Stimulated activated CD4-positive, alpha-beta T cell treated with anti-CD3 and anti-CD28 coated beads, TNF-alpha, amount 100 ng/mL, for 1 hour (primary cell): ENCODE measurements around the gene GJA3.

Experiments used
- DNase-seq, 3 donors: peaks; one replicate each; pipeline ENCODE4 v3.0.0-alpha.2; 2020; ENCODE audit warnings: low read depth in 3 of 3, low spot score in 1 of 3

GJA3 gene

DNA sequence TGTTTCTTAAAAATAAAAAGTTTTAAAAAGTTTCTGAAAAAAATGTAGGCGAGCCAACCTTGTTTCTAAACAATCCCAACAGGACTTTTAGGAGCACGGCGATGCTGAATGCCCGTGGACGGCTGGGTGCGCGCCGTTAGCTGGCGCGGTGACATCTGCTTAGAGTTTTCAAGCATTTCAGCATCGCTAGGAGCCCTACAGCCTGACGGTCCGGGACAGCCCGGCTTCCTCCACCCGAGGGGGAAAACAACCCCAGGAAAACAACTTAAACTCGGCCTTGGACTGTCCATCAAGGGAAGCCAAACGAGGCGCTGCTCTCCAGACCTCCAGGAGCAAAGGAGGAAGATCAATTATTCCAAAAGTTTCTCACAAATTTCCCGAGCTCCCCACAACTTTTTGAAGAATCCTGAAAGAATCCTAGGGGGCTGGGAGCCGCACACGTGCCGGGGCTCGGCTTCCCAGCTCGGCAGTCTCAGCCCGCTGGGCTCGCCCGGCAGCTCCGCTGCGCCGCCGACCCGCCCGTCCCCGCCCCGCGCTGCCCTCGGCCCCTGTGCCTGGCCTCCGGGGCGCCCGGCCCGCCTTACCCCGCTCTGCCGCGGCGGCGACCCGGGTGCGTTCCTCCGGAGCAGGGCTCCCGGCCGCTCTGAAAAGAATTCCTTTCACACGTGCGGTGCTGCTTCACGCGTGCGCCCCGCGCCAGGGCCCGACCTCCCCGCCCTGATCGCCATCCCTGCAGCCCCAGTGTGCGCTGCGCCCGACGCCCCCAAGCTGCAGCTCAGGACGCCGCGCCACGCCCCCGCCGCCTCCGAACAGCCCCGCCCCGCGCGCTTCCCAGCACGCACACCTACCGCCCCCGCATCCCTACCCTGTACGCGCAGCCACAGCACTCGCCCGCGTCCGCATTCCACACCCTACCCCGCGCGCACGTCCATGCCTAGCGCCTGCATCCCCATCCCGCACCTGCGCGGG is at the start of gene GJA3:
Gene GJA3 (minus strand): TSS at position 747 of the 969 bp plus-strand sequence. CDS start 17,764 bp downstream, outside the sequence.
- peak in 2 of 3 donors; percentile 22 to 42 for DNase-seq

DNA sequence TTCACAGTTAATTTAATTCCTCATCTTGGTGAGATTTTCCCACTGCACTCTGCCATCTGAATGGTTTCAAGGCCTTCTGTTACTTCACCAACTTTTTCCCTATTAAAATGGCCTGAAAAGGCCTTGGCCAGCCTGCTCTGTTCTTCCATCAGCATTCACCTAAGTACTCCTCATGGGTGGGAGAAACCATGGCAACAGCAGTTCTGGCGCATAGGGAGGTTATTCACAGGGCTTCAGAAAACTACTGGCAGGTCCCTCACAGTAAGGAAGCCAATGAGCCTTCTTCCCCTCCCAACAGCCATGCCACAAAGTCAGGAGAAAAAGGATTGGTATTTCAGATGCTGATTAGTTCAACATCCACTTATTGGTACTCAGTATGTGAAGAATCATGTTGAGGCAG is 49.1 kb upstream of the GJA3 start:
- no peak for DNase-seq

GRCh38 chr13:20206698-20207235 is 45.9 kb upstream of the GJA3 start:
- DNase-seq: no peak

- no peak for DNase-seq
These were observed 45.3 kb upstream of the GJA3 start for GRCh38 chr13:20206065-20206697.

DNA sequence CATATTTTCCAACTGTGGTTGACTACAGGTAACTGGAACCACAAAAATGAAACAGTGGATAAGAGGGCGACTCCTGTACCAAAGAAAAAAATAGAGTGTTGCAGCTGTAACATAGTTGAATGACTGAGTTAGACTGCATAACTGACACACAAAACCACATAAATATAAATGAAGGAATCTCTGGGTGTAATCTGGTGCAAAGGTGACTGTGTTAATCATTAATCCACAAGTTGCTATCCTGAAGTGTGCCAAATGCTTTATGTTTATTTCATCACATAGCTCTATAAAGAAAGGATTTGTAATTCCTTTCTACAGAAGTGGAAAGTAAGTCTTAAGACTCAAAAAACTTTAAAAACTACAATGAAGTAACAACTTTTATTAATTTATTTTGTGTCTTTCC is 37.9 kb upstream of the GJA3 start:
- no peak for DNase-seq

GRCh38 chr13:20197361-20197834 is 36.5 kb upstream of the GJA3 start:
- DNase-seq: no peak

DNA sequence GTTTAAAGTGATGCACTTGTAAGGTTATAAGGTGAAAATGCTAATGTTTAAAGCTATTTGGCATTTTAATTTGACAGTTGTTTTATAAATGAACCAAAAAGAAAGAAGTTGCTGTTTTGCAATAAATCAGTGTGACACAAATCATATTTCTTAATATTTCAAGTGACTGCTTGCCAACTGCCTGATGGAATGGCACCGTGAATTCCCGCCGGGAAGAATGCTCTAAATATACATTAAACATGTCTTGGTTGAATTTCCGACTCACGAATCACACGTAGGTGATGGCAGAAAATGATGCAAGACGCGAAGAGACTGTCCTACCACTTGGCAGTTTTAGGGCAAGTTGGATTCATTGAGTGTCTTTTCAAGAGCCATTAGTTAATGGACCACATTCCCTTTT is 34.9 kb upstream of the GJA3 start:
- no peak for DNase-seq

DNA sequence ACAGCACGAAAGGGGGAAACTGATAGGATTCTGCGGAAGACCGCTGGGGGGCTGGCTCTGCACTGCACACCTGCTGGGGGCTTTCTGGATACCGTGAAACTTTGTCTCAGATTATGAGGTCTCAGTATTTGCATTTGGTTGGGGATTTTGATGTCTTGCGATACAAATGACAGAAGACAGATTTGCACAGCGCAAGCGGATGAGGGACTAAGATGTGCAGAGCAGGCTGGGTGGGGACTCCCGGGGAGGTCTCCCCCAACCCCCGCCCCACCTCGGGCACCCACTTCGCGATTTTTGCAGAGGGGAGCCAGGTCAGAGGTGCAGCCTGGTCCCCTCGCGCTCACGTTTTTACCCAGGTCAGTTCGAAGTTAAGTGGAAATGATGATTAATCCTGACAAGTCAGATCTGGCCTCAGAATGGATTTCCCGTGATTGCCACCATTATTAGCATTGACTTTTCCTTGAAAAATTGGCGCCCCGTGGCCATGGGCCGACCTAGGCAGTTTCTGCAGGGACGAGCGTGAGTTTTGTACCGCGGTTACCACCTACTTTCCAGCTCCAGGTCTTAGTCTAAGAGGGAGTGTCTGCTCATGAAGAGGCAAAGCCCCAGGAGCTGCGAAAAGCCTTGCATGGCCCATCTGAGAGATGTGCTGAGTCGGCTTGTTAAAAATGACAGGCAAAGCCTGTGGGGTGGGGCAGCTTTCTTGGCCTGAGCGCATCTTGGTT is 33.2 kb upstream of the GJA3 start:
- DNase-seq: no peak

DNA sequence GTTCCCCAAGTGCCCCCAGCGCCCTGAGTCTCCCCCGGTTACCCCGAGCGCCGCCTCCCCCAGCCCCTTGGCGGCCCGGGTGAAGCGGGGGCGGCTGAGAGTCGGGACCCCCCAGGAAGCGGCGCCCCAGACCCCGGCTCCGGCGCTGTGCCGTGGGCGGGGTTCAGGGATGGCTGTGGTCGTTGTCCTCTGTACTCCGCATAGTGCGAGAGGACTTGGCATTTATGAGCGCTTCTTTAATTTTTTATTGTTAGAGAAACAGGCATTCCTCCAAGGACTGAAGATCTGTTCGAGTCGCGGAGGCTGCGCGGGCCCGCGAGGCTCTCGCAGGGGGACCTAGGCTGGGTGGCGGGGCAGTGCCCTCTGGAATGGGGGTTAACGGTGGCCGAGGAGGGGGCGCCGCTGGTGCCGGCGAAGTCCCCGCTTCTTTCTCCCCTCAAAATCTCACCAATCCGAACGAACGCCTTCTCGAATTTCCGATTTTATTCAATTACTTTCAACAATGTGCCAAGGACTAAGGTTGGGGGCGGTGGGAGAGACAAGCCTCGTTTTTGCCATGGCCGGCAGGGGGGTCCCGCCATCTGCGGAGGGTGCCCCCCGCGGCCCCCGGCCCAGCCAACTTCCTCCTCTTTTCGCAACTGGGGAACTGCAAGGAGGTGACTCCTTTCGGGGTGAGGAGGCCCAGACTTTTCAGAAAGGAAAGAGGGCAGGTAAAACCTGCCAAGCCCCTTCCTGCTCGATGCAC is 32.5 kb upstream of the GJA3 start:
- DNase-seq: no peak

DNA sequence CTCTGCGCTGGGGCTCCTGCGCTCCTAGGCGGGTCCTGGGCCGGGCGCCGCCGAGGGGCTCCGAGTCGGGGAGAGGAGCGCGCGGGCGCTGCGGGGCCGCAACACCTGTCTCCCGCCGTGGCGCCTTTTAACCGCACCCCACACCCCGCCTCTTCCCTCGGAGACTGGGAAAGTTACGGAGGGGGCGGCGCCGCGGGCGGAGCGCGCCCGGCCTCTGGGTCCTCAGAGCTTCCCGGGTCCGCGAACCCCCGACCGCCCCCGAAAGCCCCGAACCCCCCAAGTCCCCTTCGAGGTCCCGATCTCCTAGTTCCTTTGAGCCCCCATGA is 31.9 kb upstream of the GJA3 start, which contains the start of gene GJB2:
Gene GJB2 (minus strand): TSS at position 103 of the 326 bp plus-strand sequence. CDS start 3,357 bp downstream, outside the sequence.
- no peak for DNase-seq

GRCh38 chr13:20192158-20192835 is 31.4 kb upstream of the GJA3 start:
- no peak for DNase-seq

- no peak for DNase-seq
These were observed 30.7 kb upstream of the GJA3 start for GRCh38 chr13:20191311-20192157.

DNA sequence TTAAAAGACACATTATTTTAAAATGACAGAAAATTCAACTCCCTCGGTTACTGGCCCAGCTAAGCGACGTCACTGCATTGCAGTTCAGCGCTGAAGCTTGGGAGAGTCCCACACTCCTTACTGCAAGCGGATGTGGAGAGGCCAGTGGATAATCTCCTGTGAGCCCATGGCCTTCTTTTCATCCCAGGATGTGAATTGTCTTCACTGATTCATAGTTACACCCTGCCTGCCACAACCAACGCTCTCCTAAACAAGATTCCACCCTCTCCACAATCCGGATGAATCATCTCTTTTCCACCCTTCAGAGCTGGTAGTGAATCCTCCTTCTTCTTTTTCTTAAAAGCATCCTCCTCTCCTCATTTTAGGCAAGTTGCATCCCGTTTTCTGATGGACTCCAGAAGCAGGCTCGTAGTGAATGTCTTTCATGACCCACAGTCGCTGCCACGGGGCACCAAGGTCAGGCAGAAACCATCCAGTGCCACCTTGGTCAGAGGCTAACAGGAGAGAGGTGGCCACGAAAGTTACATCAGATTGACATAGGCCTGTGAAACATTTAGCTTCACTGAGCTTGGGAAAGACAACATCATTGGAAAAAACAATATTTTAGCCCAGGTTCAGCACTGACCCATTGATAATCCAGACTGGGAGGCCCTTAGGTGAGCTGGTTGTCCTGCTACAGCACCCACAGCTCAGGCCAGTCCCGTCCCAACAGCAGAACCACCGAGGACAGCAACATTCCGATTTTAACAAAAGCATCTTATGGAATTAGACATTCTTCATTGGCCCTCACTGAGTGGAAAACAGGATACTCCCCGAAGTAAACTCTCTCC is 29.8 kb upstream of the GJA3 start:
- DNase-seq: no peak

DNA sequence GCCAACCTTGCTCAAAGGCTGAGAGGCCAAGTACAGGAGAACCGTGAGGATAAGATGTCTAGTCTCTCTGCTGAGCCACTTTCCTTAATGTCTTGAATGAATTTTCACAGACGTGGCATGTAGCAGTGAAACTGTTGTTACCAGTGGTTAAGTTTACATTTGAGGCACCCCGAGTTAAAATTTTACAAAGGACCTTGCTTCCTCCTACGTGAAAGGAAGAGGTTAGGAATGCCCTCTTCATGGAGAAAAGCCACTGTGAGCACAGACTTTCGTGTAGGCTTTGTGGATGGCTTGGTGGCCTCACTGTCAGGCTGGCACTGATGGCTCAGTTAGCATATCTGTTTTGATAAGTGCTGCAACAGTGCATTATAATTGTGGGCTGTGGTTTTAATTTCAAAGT is 29.2 kb upstream of the GJA3 start:
- no peak for DNase-seq

- no peak for DNase-seq
These were observed 28.1 kb upstream of the GJA3 start for GRCh38 chr13:20188667-20189553.

GRCh38 chr13:20186771-20187170 is 25.9 kb upstream of the GJA3 start:
- DNase-seq: no peak

GRCh38 chr13:20185366-20186056 is 24.7 kb upstream of the GJA3 start:
- no peak for DNase-seq
